Measurements from ENCODE around the gene WDR70. TPM values are rescaled to one million over a fixed set of nuclear protein-coding genes. Genes with fewer than 3 reads are reported as not detected.

The WDR70 gene
- total RNA-seq, 2 experiments from 2014 or later: 24.5 to 34.6 TPM

DNA sequence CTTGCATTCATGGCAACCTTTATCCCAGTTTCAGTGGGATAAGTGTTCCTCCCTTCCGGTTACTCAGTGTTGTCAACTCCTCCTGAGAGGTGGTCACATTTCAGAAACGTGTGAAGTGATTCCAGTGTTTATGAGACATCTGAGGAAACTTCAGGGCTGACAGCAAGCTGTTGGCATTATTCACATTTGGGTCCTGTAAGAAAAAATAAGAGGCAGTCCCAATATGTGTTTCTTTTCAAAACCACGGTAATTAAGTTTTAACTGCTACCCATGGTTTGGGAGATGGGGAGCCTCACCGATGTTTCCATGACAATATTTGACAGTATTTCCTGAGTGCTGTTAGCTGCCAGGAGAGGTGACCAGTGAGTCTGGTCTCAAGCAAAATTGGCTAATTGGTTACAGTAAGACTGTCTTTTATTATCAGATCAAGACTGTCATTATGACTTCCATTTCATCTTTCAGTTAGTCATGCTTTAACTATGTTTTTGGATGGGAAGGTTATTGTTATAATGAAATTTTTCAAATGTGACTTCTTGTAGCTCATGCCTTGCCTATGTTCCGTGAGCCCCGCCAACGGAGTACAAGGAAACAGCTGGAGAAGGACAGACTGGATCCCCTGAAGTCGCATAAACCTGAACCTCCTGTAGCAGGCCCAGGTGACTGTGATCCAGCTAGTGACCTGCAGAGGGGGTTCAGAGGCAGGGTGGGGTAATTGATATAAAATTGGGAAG lies 345.4 kb downstream of the WDR70 start:
- no peak overlapping the region for H3K4me3 Mint-ChIP-seq
- peaks cover 91% of the 10 kb centered on the region for H3K36me3 Mint-ChIP-seq (ENCODE audit: low read depth)
- no peak for ATAC-seq (ENCODE audit: poor library complexity)
- CTCF ChIA-PET: no interaction called here
- H3K27me3 Mint-ChIP-seq: no peaks in the 10 kb centered on the region
- no peaks in the 10 kb centered on the region for H3K9me3 ChIP-seq (ENCODE audit: control insufficient read depth in 1 of 2, insufficient read depth in 1 of 2, low read length in 2 of 2)
- no peaks in the 10 kb centered on the region for H3K4me1 ChIP-seq (ENCODE audit: insufficient read depth, low read length)
- H3K27ac Mint-ChIP-seq: no peak overlapping the region
- no peak overlapping the region for H3K27ac ChIP-seq (ENCODE audit: low read depth in 1 of 2, low read length in 2 of 2)
- H3K9me3 Mint-ChIP-seq: no peaks in the 10 kb centered on the region
- TF ChIP-seq, protein P1, sequence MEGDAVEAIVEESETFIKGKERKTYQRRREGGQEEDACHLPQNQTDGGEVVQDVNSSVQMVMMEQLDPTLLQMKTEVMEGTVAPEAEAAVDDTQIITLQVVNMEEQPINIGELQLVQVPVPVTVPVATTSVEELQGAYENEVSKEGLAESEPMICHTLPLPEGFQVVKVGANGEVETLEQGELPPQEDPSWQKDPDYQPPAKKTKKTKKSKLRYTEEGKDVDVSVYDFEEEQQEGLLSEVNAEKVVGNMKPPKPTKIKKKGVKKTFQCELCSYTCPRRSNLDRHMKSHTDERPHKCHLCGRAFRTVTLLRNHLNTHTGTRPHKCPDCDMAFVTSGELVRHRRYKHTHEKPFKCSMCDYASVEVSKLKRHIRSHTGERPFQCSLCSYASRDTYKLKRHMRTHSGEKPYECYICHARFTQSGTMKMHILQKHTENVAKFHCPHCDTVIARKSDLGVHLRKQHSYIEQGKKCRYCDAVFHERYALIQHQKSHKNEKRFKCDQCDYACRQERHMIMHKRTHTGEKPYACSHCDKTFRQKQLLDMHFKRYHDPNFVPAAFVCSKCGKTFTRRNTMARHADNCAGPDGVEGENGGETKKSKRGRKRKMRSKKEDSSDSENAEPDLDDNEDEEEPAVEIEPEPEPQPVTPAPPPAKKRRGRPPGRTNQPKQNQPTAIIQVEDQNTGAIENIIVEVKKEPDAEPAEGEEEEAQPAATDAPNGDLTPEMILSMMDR (IDR thresholded peaks at IDR 0.05): no peak
- no peaks in the 10 kb centered on the region for H3K27me3 ChIP-seq (ENCODE audit: control insufficient read depth in 1 of 2, insufficient read depth in 2 of 2, low read length in 2 of 2)
- H3K4me1 Mint-ChIP-seq (ENCODE audit: low read depth): peaks cover 16% of the 10 kb centered on the region
- H3K4me3 ChIP-seq (ENCODE audit: low read length): no peak overlapping the region
- no peak for DNase-seq
- POLR2A ChIA-PET: no interaction called here
- intact Hi-C loops (cut with DNase I, micrococcal nuclease): no loop called here
- H3K36me3 ChIP-seq (ENCODE audit: insufficient read depth, low read length): peaks cover 54% of the 10 kb centered on the region

DNA sequence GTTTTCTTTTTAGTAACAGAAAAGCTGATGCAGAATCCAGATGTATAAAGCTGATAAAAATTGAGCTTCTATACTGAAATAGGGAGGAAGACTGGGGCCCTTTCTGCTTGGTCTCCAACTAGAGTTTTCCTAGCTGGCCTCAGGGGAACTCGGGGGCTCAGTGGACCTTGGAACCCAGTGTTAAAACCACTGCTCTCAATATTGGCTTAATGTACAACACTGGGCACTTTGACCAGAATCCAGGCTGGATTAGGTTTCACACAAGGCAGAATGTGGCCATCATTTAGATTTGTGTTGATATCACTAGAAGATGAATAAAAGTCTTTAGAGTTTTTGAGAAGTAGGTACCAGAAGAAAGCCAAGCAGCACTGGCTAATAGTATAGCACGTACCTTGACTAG lies 346.1 kb downstream of the WDR70 start:
- H3K4me3 Mint-ChIP-seq: no peak overlapping the region
- peaks cover 89% of the 10 kb centered on the region for H3K36me3 Mint-ChIP-seq (ENCODE audit: low read depth)
- intact Hi-C loops (cut with DNase I, micrococcal nuclease): no loop called here
- TF ChIP-seq, protein P1 (IDR thresholded peaks at IDR 0.05): no peak
- no peaks in the 10 kb centered on the region for H3K27me3 ChIP-seq (ENCODE audit: control insufficient read depth in 1 of 2, insufficient read depth in 2 of 2, low read length in 2 of 2)
- H3K27me3 Mint-ChIP-seq: no peaks in the 10 kb centered on the region
- no peak overlapping the region for H3K27ac Mint-ChIP-seq
- no peak overlapping the region for H3K27ac ChIP-seq (ENCODE audit: low read depth in 1 of 2, low read length in 2 of 2)
- POLR2A ChIA-PET: no interaction called here
- no peaks in the 10 kb centered on the region for H3K4me1 ChIP-seq (ENCODE audit: insufficient read depth, low read length)
- no peak for ATAC-seq (ENCODE audit: poor library complexity)
- H3K4me1 Mint-ChIP-seq (ENCODE audit: low read depth): peaks cover 15% of the 10 kb centered on the region
- H3K4me3 ChIP-seq (ENCODE audit: low read length): no peak overlapping the region
- no peaks in the 10 kb centered on the region for H3K9me3 ChIP-seq (ENCODE audit: control insufficient read depth in 1 of 2, insufficient read depth in 1 of 2, low read length in 2 of 2)
- CTCF ChIA-PET: no interaction called here
- H3K9me3 Mint-ChIP-seq: no peaks in the 10 kb centered on the region
- peaks cover 57% of the 10 kb centered on the region for H3K36me3 ChIP-seq (ENCODE audit: insufficient read depth, low read length)
- DNase-seq: no peak

DNA sequence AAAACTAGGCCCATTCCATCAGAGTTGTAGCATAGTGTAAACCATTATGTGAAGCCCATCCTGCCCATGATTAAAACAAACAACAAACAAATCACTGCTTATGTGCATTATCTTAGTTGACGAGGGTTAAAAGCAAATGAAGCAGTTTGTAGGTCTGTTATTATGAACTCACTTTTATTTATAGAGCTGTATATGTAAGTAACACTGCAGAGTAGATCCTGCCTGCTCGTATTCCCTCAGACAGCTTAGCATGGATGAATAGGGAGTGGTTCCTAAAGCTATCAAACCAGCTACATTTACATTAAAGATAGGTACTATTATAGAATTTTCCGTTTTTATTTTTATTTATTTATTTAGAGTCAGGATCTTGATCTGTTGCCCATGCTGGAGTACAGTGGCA lies 348.1 kb downstream of the WDR70 start:
- ChIA-PET POLR2A (no interaction called here), CTCF (no interaction called here)
- Mint-ChIP-seq H3K4me3 (no peak overlapping the region), H3K27ac (no peak overlapping the region), H3K36me3 (ENCODE audit: low read depth) (peaks cover 86% of the 10 kb centered on the region), H3K9me3 (no peaks in the 10 kb centered on the region), H3K4me1 (ENCODE audit: low read depth) (no peaks in the 10 kb centered on the region), H3K27me3 (no peaks in the 10 kb centered on the region)
- H3K4me3 ChIP-seq (ENCODE audit: low read length): no peak overlapping the region
- H3K27me3 ChIP-seq (ENCODE audit: control insufficient read depth in 1 of 2, insufficient read depth in 2 of 2, low read length in 2 of 2): no peaks in the 10 kb centered on the region
- DNase-seq: no peak
- intact Hi-C loops (cut with DNase I, micrococcal nuclease): no loop called here
- no peak for ATAC-seq (ENCODE audit: poor library complexity)
- no peaks in the 10 kb centered on the region for H3K4me1 ChIP-seq (ENCODE audit: insufficient read depth, low read length)
- TF ChIP-seq, protein P1 (IDR thresholded peaks at IDR 0.05): no peak
- peaks cover 69% of the 10 kb centered on the region for H3K36me3 ChIP-seq (ENCODE audit: insufficient read depth, low read length)
- H3K9me3 ChIP-seq (ENCODE audit: control insufficient read depth in 1 of 2, insufficient read depth in 1 of 2, low read length in 2 of 2): no peaks in the 10 kb centered on the region
- H3K27ac ChIP-seq (ENCODE audit: low read depth in 1 of 2, low read length in 2 of 2): no peak overlapping the region
